Measurements from ENCODE around the gene ITPKB. TPM values are rescaled to one million over a fixed set of nuclear protein-coding genes. Genes with fewer than 3 reads are reported as not detected.

Gene ITPKB
- 100 to 1,000 TPM in 4 of 5 experiments, 10 to 100 TPM in 1; 51.7 to 429 (median 199) TPM for total RNA-seq
- 10 to 100 TPM; 81.0 to 86.8 TPM for polyA plus RNA-seq
- 878 reads per million, percentile 99 among the genes with 10 or more reads in this experiment for total RNA-seq

DNA sequence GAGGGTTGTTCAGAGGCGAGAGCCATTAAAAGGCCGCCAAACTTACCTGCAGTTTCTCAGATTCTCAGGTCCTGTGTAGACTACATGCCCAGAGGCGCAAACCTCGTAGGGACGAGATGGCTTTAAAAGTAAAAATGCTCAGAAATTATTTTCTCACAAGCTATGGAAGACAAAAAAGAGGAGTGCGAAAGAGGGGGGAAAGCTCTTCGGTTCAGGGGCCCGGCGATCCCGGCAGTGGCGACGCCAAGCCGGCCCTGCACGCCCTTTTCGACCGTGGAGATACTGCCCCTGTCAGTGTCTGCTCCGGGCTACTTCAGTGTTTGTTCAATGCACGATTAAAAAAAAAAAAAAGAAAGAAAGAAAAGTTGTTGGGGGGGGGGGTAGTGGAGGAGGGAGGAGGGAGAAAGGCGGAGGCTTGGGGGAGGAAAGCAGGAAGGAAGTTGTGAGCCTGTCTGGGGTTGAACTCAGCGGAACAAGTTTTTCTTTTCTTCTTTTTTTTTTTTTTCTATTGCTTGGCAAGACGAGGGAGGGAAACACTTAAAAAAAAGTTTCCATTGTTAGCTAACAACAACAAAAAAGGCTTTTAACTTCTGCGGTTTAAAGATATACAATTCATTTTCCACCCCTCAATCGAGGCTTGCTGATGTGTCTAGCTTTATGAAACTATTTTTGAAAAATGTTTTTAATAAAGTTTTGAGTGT lies at the start of gene ITPKB:
Gene ITPKB, minus strand, starts transcription at position 288 of the 701 bp plus-strand sequence. CDS start 1,824 bp downstream, outside the sequence.
- peaks cover 0 to 47% (median 23%) of the 10 kb centered on the region in 3 experiments for H3K36me3 ChIP-seq (ENCODE audit: control insufficient read depth in 2 of 3, insufficient read depth in 3 of 3, low read length in 3 of 3)
- DNase-seq (peak; percentile 44 to 96 (median 89)), ATAC-seq (peak; percentile 83)
- peak within 1 kb of the TSS; percentile 92 for H3K27ac ChIP-seq (ENCODE audit: low read depth, low read length)
- H3K4me1 ChIP-seq (ENCODE audit: control insufficient read depth in 2 of 2, insufficient read depth in 2 of 2, low read length in 2 of 2), result peaks cover 22 to 34% of the 10 kb centered on the region in 2 donors
- Mint-ChIP-seq H3K4me3 (peak within 1 kb of the TSS; percentile 89 to 99 (median 93)), H3K27me3 (no peaks in the 10 kb centered on the region), H3K36me3 (peaks cover 5 to 34% (median 22%) of the 10 kb centered on the region in 5 donors), H3K4me1 (peaks cover 16 to 44% (median 31%) of the 10 kb centered on the region in 7 donors), H3K27ac (peak within 1 kb of the TSS; percentile 89 to 99 (median 97)), H3K9me3 (peaks cover 0 to 8% (median 4%) of the 10 kb centered on the region in 11 donors)
- peak within 1 kb of the TSS; percentile 99 for H3K4me3 ChIP-seq (ENCODE audit: low read length)
- intact Hi-C loops (cut with micrococcal nuclease), result loop anchor here (1.0 to 10.0 kb wide), 19 partner anchors 8 to 1346 kb away; partner anchors contain the start of genes COQ8A (in 2 of the 2), PARP1 (in 2 of the 2), ARF1 (in 1 of the 2) and H3-3A (in 1 of the 2)
- CTCF ChIA-PET, result interaction anchor here (0.9 to 1.5 kb wide), 11 partner anchors 9 to 113 kb away, joined by 3 to 7 read pairs (median 4); no protein-coding TSS in a partner anchor
- POLR2A ChIA-PET, result interaction anchor here (0.6 to 4.9 kb wide), 29 partner anchors 10 to 314 kb away, joined by 3 to 24 read pairs (median 5); partner anchors contain the start of gene COQ8A
- H3K27me3 ChIP-seq (ENCODE audit: control insufficient read depth in 2 of 2, insufficient read depth in 2 of 2, low read length in 2 of 2), result no peaks in the 10 kb centered on the region
- no peaks in the 10 kb centered on the region for H3K9me3 ChIP-seq (ENCODE audit: control insufficient read depth in 2 of 3, low read length in 3 of 3)

DNA sequence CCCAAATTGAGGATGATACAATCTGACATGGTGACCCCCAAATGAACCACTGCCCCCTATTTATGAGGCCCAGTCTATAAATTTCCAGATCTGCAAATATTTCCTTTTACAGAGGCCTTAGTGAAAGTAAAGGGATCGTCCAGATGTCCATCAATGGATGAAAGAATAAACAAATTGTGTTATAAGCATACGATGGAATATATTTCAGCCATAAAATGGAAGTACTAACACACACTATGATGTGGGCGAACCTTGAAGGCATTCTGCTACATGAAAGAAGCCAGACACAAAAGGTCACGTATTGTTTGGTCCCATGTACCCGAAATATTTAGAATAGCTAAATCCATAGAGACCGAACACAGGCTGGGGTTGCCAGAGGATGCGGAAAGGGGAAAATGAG lies 48.6 kb upstream of the ITPKB start:
- intact Hi-C loops (cut with micrococcal nuclease), result no loop called here
- Histone ChIP-seq H3K9me3 (ENCODE audit: control insufficient read depth in 2 of 3, low read length in 3 of 3) (no peaks in the 10 kb centered on the region), H3K27me3 (ENCODE audit: control insufficient read depth in 2 of 2, insufficient read depth in 2 of 2, low read length in 2 of 2) (no peaks in the 10 kb centered on the region), H3K36me3 (ENCODE audit: control insufficient read depth in 2 of 3, insufficient read depth in 3 of 3, low read length in 3 of 3) (no peaks in the 10 kb centered on the region), H3K27ac (ENCODE audit: low read depth, low read length) (no peak overlapping the region), H3K4me3 (ENCODE audit: low read length) (no peak overlapping the region), H3K4me1 (ENCODE audit: control insufficient read depth in 2 of 2, insufficient read depth in 2 of 2, low read length in 2 of 2) (no peaks in the 10 kb centered on the region)
- no peak for ATAC-seq
- Mint-ChIP-seq H3K27ac (no peak overlapping the region), H3K4me1 (peaks cover 0 to 6% (median 0%) of the 10 kb centered on the region in 7 donors), H3K27me3 (peaks cover 0 to 22% (median 0%) of the 10 kb centered on the region in 5 donors), H3K9me3 (no peaks in the 10 kb centered on the region), H3K4me3 (no peak overlapping the region), H3K36me3 (peaks cover 0 to 1% (median 0%) of the 10 kb centered on the region in 5 donors)
- POLR2A ChIA-PET, result no interaction called here
- CTCF ChIA-PET, result no interaction called here
- DNase-seq, result no peak

DNA sequence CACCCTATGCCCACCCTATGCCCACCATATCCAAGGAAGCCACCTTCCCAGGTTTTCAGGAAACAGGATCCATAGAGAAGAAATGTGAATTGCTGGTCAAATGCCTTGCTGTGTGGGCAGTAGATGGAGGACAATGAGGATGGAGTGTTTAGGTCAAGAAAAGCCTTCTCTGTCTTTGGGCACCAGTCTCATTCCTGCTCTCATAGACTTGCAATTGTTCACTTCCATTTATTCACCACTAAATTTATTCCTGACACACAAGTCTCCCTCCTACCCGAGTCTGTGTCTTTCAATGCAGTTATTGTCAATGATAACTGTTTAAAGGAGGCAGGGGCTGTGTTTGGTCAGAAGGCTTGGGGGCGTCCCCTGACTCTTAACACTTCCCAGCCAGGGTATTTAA lies 48.0 kb upstream of the ITPKB start:
- CTCF ChIA-PET, result no interaction called here
- Mint-ChIP-seq H3K9me3 (no peaks in the 10 kb centered on the region), H3K27me3 (peaks cover 0 to 19% (median 0%) of the 10 kb centered on the region in 5 donors), H3K36me3 (peaks cover 0 to 1% (median 0%) of the 10 kb centered on the region in 5 donors), H3K27ac (no peak overlapping the region), H3K4me1 (peaks cover 0 to 6% (median 0%) of the 10 kb centered on the region in 7 donors), H3K4me3 (no peak overlapping the region)
- intact Hi-C loops (cut with micrococcal nuclease), result no loop called here
- H3K27ac ChIP-seq (ENCODE audit: low read depth, low read length), result no peak overlapping the region
- no peaks in the 10 kb centered on the region for H3K4me1 ChIP-seq (ENCODE audit: control insufficient read depth in 2 of 2, insufficient read depth in 2 of 2, low read length in 2 of 2)
- POLR2A ChIA-PET, result no interaction called here
- no peaks in the 10 kb centered on the region for H3K9me3 ChIP-seq (ENCODE audit: control insufficient read depth in 2 of 3, low read length in 3 of 3)
- H3K36me3 ChIP-seq (ENCODE audit: control insufficient read depth in 2 of 3, insufficient read depth in 3 of 3, low read length in 3 of 3), result no peaks in the 10 kb centered on the region
- ATAC-seq (no peak), DNase-seq (no peak)
- no peak overlapping the region for H3K4me3 ChIP-seq (ENCODE audit: low read length)
- H3K27me3 ChIP-seq (ENCODE audit: control insufficient read depth in 2 of 2, insufficient read depth in 2 of 2, low read length in 2 of 2), result no peaks in the 10 kb centered on the region

DNA sequence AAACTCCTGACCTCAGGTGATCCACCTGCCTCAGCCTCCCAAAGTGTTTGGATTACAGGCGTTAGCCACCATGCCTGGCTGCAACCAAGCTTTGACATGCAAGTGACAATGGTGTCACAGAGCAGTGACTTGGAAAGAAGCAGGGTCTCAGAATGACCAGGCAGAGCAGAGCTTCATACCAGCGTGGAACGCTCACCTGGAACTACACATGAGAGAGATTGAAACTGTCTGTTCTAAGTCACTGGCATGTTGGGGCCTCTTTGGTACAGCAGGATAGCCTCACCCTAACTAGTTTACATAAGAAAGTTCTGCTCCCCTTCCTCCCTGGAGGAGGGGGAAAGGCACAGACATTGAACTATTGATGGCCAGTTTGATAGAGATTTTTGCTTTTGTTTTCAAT lies 47.5 kb upstream of the ITPKB start:
- Histone ChIP-seq H3K4me3 (ENCODE audit: low read length) (no peak overlapping the region), H3K9me3 (ENCODE audit: control insufficient read depth in 2 of 3, low read length in 3 of 3) (no peaks in the 10 kb centered on the region), H3K27me3 (ENCODE audit: control insufficient read depth in 2 of 2, insufficient read depth in 2 of 2, low read length in 2 of 2) (no peaks in the 10 kb centered on the region), H3K4me1 (ENCODE audit: control insufficient read depth in 2 of 2, insufficient read depth in 2 of 2, low read length in 2 of 2) (no peaks in the 10 kb centered on the region), H3K27ac (ENCODE audit: low read depth, low read length) (no peak overlapping the region), H3K36me3 (ENCODE audit: control insufficient read depth in 2 of 3, insufficient read depth in 3 of 3, low read length in 3 of 3) (no peaks in the 10 kb centered on the region)
- H3K36me3 Mint-ChIP-seq, result peaks cover 0 to 1% (median 0%) of the 10 kb centered on the region in 5 donors
- CTCF ChIA-PET, result no interaction called here
- POLR2A ChIA-PET, result no interaction called here
- intact Hi-C loops (cut with micrococcal nuclease), result no loop called here
- peaks cover 0 to 6% (median 0%) of the 10 kb centered on the region in 7 donors for H3K4me1 Mint-ChIP-seq
- ATAC-seq (no peak), DNase-seq (no peak)
- H3K27me3 Mint-ChIP-seq, result peaks cover 0 to 19% (median 0%) of the 10 kb centered on the region in 5 donors
- H3K4me3 Mint-ChIP-seq, result no peak overlapping the region
- no peak overlapping the region for H3K27ac Mint-ChIP-seq
- H3K9me3 Mint-ChIP-seq, result no peaks in the 10 kb centered on the region

DNA sequence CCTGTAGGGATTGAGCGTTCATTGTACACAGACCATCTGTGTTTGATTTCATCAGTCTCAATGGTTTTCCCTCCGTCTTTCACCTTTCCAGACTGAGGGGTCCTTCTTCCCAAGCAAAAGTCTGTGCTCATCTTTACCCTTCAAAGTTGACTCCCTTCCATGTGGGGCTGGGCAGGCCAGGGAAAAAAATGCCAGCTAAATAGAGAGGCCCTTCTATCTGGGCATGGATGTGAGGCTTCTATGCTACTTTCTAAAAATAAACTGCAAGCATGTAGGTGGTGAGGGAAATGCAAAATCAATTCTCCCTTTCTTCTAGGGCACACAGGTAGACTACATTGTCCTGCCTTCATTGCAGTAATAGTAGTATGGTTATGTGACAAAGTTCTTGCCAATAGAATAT lies 46.7 kb upstream of the ITPKB start:
- DNase-seq (no peak), ATAC-seq (no peak)
- Mint-ChIP-seq H3K27ac (no peak overlapping the region), H3K4me1 (peaks cover 0 to 5% (median 3%) of the 10 kb centered on the region in 7 donors), H3K27me3 (peaks cover 0 to 16% (median 0%) of the 10 kb centered on the region in 5 donors), H3K4me3 (no peak overlapping the region), H3K36me3 (peaks cover 0 to 1% (median 0%) of the 10 kb centered on the region in 5 donors), H3K9me3 (no peaks in the 10 kb centered on the region)
- Histone ChIP-seq H3K27ac (ENCODE audit: low read depth, low read length) (no peak overlapping the region), H3K4me3 (ENCODE audit: low read length) (no peak overlapping the region), H3K36me3 (ENCODE audit: control insufficient read depth in 2 of 3, insufficient read depth in 3 of 3, low read length in 3 of 3) (no peaks in the 10 kb centered on the region), H3K4me1 (ENCODE audit: control insufficient read depth in 2 of 2, insufficient read depth in 2 of 2, low read length in 2 of 2) (no peaks in the 10 kb centered on the region), H3K9me3 (ENCODE audit: control insufficient read depth in 2 of 3, low read length in 3 of 3) (no peaks in the 10 kb centered on the region), H3K27me3 (ENCODE audit: control insufficient read depth in 2 of 2, insufficient read depth in 2 of 2, low read length in 2 of 2) (no peaks in the 10 kb centered on the region)
- ChIA-PET POLR2A (no interaction called here), CTCF (interaction anchor here (0.7 kb wide), 1 partner anchor 45 kb away, joined by 5 read pairs; no protein-coding TSS in a partner anchor)
- intact Hi-C loops (cut with micrococcal nuclease), result no loop called here

DNA sequence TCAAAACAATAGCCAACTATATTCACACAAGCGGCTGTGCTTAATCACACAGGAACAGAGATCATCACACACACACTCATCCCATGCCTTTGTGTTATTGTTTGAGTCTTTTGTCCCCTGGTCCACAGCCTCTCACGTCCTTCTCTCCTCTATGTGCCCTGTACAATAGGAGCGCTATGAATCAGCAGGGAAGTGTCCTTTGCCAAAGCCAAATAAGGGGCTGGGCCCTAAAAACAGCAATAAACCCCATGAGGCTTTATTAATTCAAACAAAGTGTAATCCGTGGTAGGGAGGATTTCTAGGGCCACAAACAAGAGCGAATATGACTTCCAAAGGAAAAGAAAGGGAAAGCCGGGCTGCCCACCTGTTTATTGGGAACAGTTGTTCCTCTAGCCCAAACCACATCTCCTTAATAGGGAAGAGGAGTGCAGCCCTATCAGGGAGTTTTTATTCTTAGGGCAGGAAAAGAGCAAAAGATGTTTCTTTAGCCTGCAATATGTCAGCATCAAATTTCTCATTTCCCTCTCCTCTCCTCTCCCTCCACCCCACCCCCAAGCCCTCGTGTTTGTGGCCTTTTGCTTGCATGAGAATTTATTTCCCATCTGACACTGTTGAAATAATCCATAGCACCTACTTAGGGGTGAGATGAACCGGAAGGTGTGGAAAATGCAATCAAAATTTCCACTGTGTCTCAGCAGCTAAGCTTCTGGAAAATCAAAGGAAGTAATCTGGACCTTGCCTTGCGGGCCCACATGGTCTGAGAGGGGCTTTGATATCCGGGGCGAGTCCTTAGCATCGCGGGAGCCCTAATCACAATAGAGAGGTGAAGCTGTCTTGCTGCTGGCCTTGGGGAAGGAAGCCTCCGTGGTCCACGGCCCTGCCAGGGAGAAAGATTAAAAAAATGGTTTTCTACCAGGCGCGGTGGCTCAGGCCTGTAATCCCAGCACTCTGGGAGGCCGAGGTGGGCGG lies 45.3 kb upstream of the ITPKB start:
- H3K36me3 ChIP-seq (ENCODE audit: control insufficient read depth in 2 of 3, insufficient read depth in 3 of 3, low read length in 3 of 3), result no peaks in the 10 kb centered on the region
- CTCF ChIA-PET, result no interaction called here
- Mint-ChIP-seq H3K27ac (peak overlapping the region in 2 of 9 donors; percentile 43 to 67), H3K9me3 (no peaks in the 10 kb centered on the region), H3K27me3 (peaks cover 0 to 18% (median 0%) of the 10 kb centered on the region in 5 donors), H3K36me3 (no peaks in the 10 kb centered on the region), H3K4me3 (no peak overlapping the region), H3K4me1 (peaks cover 4 to 13% (median 5%) of the 10 kb centered on the region in 7 donors)
- DNase-seq (no peak), ATAC-seq (no peak)
- no peaks in the 10 kb centered on the region for H3K4me1 ChIP-seq (ENCODE audit: control insufficient read depth in 2 of 2, insufficient read depth in 2 of 2, low read length in 2 of 2)
- POLR2A ChIA-PET, result no interaction called here
- H3K9me3 ChIP-seq (ENCODE audit: control insufficient read depth in 2 of 3, low read length in 3 of 3), result no peaks in the 10 kb centered on the region
- H3K4me3 ChIP-seq (ENCODE audit: low read length), result no peak overlapping the region
- no peak overlapping the region for H3K27ac ChIP-seq (ENCODE audit: low read depth, low read length)
- no peaks in the 10 kb centered on the region for H3K27me3 ChIP-seq (ENCODE audit: control insufficient read depth in 2 of 2, insufficient read depth in 2 of 2, low read length in 2 of 2)
- intact Hi-C loops (cut with micrococcal nuclease), result no loop called here

All from naive thymus-derived CD4-positive, alpha-beta T cell (primary cell).